Fibroblast of villous mesenchyme (primary cell): Measurements from ENCODE around the gene CST7. TPM values are rescaled to one million over a fixed set of nuclear protein-coding genes. Genes with fewer than 3 reads are reported as not detected.
"Not testable (repeated sequence)": the region's sequence is repeated elsewhere in the genome, so short reads cannot be mapped to it uniquely, and the experiment has no call there.

ENCODE experiments used
- DNase-seq: peaks from one replicate; pipeline ENCODE4 v3.0.0-alpha.2; 2010; ENCODE audit warnings: low read depth
- H3K4me3 ChIP-seq: 2 replicates; pipeline ENCODE4 v1.5.1; 2011; ENCODE audit warnings: low read depth, mild to moderate bottlenecking, low read length
- total RNA-seq: library from RNA; depleted of rRNA; stranded (reverse); fragments of >200 nt; gene quantifications from 2 replicates; pipeline ENCODE4 v1.2.3, GENCODE V29; 2012
- TF ChIP-seq, protein P1 (sequence below): IDR thresholded peaks from 2 replicates; pipeline ENCODE4 v1.5.1; 2012; ENCODE audit warnings: low read depth, mild to moderate bottlenecking, low read length; ENCODE audit not compliant: insufficient read depth

The CST7 gene
- total RNA-seq, 1 donor, result not detected

DNA sequence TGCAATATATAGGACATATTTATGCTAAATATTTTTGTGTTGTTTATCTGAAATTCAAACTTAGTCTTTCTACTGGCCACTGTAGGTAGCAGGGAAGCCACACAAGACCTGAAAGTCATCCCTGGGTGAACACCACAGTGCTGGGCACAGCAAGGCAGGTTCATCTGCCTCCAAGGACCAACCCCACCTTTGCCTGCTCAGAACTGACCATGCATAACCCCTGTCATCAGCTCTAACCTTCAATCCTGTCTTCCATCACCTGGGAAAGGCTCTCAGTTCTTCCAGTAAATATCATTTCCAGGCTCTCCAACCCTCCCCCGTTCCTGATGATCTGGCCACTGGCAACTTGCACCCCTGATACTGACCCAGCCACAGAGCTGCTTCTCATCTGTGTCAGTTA, 32.7 kb upstream of the CST7 start:
- no peak for DNase-seq
- no peak overlapping the region for H3K4me3 ChIP-seq
- TF ChIP-seq, protein P1, sequence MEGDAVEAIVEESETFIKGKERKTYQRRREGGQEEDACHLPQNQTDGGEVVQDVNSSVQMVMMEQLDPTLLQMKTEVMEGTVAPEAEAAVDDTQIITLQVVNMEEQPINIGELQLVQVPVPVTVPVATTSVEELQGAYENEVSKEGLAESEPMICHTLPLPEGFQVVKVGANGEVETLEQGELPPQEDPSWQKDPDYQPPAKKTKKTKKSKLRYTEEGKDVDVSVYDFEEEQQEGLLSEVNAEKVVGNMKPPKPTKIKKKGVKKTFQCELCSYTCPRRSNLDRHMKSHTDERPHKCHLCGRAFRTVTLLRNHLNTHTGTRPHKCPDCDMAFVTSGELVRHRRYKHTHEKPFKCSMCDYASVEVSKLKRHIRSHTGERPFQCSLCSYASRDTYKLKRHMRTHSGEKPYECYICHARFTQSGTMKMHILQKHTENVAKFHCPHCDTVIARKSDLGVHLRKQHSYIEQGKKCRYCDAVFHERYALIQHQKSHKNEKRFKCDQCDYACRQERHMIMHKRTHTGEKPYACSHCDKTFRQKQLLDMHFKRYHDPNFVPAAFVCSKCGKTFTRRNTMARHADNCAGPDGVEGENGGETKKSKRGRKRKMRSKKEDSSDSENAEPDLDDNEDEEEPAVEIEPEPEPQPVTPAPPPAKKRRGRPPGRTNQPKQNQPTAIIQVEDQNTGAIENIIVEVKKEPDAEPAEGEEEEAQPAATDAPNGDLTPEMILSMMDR, result no peak

DNA sequence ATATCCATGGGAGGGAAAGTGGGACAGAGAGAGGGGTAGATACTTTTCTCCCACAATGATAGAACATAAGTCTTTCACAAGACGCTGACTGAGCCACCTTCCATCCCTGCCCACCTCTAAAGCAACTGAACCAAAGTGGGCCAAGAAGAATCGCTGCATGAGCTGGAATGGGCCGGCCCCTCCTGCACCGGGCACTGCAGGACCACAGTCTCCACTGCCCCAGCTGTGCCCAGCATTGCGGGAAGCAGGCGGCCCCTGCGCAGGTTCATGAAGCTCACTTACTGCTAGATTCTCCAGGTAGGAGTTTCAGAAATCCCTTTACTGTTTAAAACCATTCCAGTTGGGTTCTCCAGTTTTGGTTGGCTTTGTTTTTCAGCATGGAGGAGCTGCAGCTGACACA, 32.0 kb upstream of the CST7 start:
- no peak for DNase-seq
- no peak overlapping the region for H3K4me3 ChIP-seq
- TF ChIP-seq, protein P1, result no peak

DNA sequence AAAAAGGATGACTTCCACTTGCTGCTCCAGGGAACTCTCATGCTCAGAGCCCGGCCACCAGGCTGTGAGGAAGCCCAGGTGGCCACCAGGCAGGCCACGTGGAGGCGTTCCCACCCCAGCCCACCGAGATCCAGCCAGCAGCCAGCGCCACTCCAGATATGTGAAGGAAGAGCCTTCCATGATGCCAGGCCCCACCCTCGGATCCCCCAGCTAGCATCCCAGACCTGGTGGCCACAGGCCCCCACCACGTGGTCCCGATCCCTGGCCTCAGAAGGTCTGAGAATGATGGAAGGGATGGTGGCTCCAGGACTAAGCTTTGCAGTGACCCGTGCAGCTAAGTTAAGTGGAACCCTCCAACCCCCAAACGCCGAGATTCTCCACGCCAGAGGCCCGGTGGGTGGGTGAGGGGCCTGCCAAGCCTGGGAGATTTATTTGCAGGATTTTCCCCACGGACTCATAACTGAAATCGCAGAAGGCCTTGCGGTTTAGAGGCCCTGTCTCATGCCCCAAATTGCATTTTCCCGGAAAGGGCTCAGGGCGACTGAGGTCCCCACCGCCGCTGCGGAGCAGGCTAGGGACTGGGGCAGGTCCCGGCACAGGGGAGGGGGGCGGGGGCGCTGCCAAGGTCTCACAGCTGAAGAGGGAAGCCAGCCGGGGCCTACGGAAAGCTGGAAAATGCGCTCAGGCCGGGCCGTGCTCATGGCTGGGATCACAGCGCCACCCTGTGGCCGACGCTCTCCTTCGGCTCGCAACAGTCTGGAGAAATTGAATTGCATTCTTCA, 31.1 kb upstream of the CST7 start:
- DNase-seq, result peak; percentile 61
- H3K4me3 ChIP-seq, result no peak overlapping the region
- TF ChIP-seq, protein P1, result peak; percentile 88

DNA sequence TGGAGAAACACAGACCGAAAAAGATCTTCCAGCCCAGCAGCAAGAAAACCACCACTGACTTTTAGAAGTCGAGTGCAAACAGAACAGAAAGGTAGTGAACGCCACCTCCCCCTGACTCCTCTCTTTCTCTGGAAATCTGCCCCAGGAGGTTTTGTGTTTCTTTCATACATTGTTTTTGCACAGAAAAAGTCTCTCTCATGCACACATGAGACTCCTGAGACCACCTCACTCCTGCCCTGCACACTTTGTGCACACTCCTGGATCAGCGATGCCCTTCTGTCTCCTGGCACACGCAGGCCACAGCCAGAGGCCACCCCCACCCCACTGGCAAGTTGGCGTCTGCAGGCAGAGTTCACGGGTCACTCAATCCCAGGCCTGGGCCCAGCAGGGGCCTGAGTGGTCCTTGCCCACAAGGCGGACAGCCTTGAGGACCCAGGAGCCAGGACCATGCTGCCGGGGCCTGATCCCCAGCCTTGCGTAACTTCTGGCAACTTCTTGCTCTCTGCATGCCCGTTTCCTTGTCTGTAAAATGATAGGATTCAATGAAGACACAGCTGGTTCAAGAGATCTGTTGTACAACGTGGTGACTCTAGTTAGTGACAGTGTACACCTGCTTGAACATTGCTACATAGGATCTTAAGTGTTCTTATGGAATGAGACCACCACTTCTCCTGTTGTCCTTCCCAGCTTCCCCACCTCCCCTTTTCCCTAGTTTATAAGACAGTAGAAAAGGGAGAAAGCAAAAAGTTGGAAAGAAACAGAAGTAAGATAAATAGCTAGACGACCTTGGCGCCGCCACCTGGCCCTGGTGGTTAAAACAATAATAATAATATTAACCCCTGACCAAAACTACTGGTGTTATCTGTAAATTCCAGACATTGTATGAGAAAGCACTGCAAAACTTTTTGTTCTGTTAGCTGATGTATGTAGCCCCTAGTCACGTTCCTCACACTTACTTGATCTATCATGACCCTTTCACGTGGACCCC, 30.2 kb upstream of the CST7 start:
- TF ChIP-seq, protein P1, result no peak
- H3K4me3 ChIP-seq, result no peak overlapping the region
- no peak for DNase-seq

DNA sequence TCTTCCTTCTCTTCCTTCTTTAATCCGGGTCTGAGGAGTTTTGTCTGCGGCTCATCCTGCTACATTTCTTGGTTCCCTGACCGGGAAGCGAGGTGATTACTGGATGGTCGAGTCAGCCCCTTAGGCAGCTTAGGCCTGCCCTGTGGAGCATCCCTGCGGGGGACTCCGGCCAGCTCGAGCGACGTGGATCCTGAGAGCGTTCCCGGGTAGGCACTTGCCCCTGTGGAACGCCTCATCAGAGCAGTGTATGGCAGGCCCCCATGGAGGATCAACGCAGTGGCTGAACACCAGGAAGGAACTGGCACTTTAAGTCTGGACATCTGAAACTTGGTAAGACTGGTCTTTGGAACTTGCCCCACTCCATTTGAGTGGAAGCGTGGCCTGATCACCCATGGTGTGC, 29.4 kb upstream of the CST7 start:
- DNase-seq, H3K4me3 ChIP-seq: not testable (repeated sequence)

DNA sequence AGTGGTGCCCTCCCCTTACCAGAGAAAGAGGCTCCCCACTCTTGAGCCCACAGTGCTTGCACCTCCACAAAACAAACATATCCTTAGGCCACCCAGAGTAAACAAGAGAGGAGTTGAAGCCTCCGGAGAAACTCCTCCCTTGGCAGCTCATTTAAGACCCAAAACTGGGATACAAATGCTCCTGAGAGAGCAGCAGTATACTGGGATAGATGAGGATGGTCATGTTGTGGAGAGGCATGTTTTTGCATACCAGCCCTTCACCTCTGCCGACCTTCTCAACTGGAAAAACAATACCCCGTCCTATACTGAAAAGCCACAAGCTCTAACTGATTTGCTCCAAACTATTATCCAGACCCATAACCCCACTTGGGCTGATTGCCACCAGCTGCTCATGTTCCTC, 28.4 kb upstream of the CST7 start:
- not testable (repeated sequence) for DNase-seq, H3K4me3 ChIP-seq

DNA sequence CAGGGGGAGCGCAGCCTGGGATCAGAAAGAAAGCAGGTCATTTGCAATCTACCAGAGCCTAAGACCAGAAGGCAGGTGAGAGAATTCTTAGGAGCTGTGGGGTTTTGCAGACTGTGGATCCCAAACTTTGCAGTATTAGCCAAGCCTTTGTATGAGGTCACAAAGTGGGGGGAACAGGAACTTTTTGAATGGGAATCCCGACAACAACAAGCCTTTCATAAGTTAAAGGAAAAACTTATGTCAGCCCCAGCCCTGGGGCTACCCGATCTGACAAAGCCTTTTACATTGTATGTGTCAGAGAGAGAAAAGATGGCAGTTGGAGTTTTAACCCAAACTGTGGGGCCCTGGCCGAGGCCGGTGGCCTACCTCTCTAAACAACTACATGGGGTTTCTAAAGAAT, 19.8 kb upstream of the CST7 start:
- H3K4me3 ChIP-seq, DNase-seq: not testable (repeated sequence)

DNA sequence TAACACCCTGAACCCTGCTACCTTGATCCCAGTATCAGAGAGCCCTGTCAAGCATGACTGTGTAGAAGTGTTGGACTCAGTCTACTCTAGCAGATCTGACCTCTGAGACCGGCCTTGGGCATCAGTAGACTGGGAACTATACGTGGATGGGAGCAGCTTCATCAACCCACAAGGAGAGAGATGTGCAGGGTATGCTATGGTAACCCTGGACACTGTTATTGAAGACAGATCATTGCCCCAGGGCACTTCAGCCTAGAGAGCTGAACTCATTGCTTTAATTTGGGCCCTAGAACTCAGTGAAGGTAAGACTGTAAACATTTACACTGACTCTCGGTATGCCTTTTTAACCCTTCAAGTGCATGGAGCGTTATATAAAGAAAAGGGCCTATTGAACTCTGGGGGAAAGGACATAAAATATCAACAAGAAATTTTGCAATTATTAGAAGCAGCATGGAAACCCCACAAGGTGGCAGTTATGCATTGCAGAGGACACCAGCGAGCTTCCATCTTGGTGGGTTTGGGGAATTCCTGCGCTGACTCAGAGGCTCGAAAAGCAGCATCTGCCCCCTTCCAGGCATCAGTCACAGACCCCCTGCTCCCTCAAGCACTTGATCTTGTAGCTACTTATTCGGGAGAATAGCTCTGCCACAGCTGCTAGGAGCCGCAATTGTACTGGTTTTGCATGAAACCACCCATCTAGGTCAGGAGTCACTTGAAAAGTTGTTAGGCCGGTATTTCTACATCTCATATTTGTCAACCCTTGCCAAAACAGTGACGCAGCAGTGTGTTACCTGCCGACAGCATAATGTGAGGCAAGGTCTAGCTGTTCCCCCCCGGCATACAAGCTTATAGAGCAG, 19.0 kb upstream of the CST7 start:
- not testable (repeated sequence) for H3K4me3 ChIP-seq, DNase-seq
